Neural cell (in vitro differentiated cells): ENCODE data around the gene ANKRD36.
"Not testable (repeated sequence)": the region's sequence is repeated elsewhere in the genome, so short reads cannot be mapped to it uniquely, and the experiment has no call there.

Experiments used
- EP300 ChIP-seq: fragments of 450-650 bp; conservative IDR thresholded peaks from 2 replicates; pipeline ENCODE4 v1.6.1; 2014; ENCODE audit warnings: antibody characterized with exemption, mild to moderate bottlenecking, moderate library complexity; ENCODE audit not compliant: poor library complexity, severe bottlenecking
- EZH2 ChIP-seq: fragments of 200-600, 300-800 bp; shearing (Covaris generic), sonication (generic); IDR thresholded peaks from 2 replicates; pipeline ENCODE4 v1.6.1; 2014; ENCODE audit warnings: antibody characterized with exemption, low read length, borderline replicate concordance, mild to moderate bottlenecking; ENCODE audit not compliant: insufficient read depth, poor library complexity, severe bottlenecking
- POLR2AphosphoS5 ChIP-seq: IDR thresholded peaks from 2 replicates; pipeline ENCODE4 v1.6.1; 2012
- RAD21 ChIP-seq: fragments of 450-650 bp; conservative IDR thresholded peaks from 2 replicates; pipeline ENCODE4 v1.6.1; 2014; ENCODE audit warnings: antibody characterized with exemption, mild to moderate bottlenecking, moderate library complexity
- REST ChIP-seq: IDR thresholded peaks from 2 replicates; pipeline ENCODE4 v1.6.1; 2012; ENCODE audit warnings: borderline replicate concordance
- SMC3 ChIP-seq: fragments of 450-650 bp; conservative IDR thresholded peaks from 2 replicates; pipeline ENCODE4 v1.6.1; 2014; ENCODE audit warnings: antibody characterized with exemption, mild to moderate bottlenecking, moderate library complexity; ENCODE audit not compliant: poor library complexity
- TF ChIP-seq, protein P1 (sequence below): fragments of 450-650 bp; IDR thresholded peaks from 2 replicates; pipeline ENCODE4 v1.5.1; 2014; ENCODE audit warnings: antibody characterized with exemption, mild to moderate bottlenecking, moderate library complexity; ENCODE audit not compliant: poor library complexity, severe bottlenecking

- TF ChIP-seq, protein P1, sequence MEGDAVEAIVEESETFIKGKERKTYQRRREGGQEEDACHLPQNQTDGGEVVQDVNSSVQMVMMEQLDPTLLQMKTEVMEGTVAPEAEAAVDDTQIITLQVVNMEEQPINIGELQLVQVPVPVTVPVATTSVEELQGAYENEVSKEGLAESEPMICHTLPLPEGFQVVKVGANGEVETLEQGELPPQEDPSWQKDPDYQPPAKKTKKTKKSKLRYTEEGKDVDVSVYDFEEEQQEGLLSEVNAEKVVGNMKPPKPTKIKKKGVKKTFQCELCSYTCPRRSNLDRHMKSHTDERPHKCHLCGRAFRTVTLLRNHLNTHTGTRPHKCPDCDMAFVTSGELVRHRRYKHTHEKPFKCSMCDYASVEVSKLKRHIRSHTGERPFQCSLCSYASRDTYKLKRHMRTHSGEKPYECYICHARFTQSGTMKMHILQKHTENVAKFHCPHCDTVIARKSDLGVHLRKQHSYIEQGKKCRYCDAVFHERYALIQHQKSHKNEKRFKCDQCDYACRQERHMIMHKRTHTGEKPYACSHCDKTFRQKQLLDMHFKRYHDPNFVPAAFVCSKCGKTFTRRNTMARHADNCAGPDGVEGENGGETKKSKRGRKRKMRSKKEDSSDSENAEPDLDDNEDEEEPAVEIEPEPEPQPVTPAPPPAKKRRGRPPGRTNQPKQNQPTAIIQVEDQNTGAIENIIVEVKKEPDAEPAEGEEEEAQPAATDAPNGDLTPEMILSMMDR: not testable (repeated sequence)
- not testable (repeated sequence) for TF ChIP-seq POLR2AphosphoS5, EP300, REST, RAD21, EZH2, SMC3
Measured at GRCh38 chr2:97266449-97266848, 153.5 kb downstream of the ANKRD36 start.
